HCT116 (cell line): ENCODE measurements around the gene ABI1.

ENCODE experiments used
- CEBPB ChIP-seq: IDR thresholded peaks from 2 replicates; pipeline ENCODE4 v1.6.1; 2012; ENCODE audit warnings: low read depth
- CTCF ChIP-seq, 3 experiments: fragments of 200-600 bp in 1 of 3; sonication (generic) in 1 of 3; IDR thresholded peaks in 2 of 3; conservative IDR thresholded peaks in 1 of 3; 2 replicates each; pipeline ENCODE4 v1.5.1; 2012 to 2017; ENCODE audit warnings: low read depth in 2 of 3, low read length in 2 of 3, antibody characterized with exemption in 1 of 3, borderline replicate concordance in 1 of 3, control low read depth in 1 of 3, mild to moderate bottlenecking in 1 of 3, mixed read lengths in 1 of 3, mixed run types in 1 of 3, moderate library complexity in 1 of 3; ENCODE audit not compliant: insufficient read depth in 1 of 3
- POLR2A ChIP-seq: IDR thresholded peaks from 2 replicates; pipeline ENCODE4 v1.7.0; 2011; ENCODE audit warnings: borderline replicate concordance; ENCODE audit not compliant: insufficient read depth, insufficient read length; ENCODE audit errors: extremely low read depth
- POLR2AphosphoS5 ChIP-seq: IDR thresholded peaks from 2 replicates; pipeline ENCODE4 v1.6.1; 2011; ENCODE audit warnings: mild to moderate bottlenecking, low read depth, low read length, moderate library complexity
- REST ChIP-seq: IDR thresholded peaks from 2 replicates; pipeline ENCODE4 v1.6.1; 2012; ENCODE audit warnings: low read depth

- TF ChIP-seq CEBPB (no peak), POLR2A (no peak), POLR2AphosphoS5 (no peak), CTCF (IDR thresholded peaks at IDR 0.05 in 2 of 3, conservative IDR thresholded peaks at IDR 0.05 in 1 of 3; ENCODE audit: borderline replicate concordance in 1 of 3, insufficient read depth in 1 of 3, low read depth in 2 of 3, low read length in 2 of 3) (no peak), REST (no peak)
Measured at GRCh38 chr10:26741368-26741767, 119.4 kb downstream of the ABI1 start.
